GM21723 (cell line): ENCODE measurements around the gene RABL3.
"Not testable (repeated sequence)": the region's sequence is repeated elsewhere in the genome, so short reads cannot be mapped to it uniquely, and the experiment has no call there.

Source experiments
- ATAC-seq: cut with Tn5 transposase; IDR thresholded peaks from one replicate; pipeline ENCODE4 v1.9.1; 2021; ENCODE audit warnings: mild to moderate bottlenecking, moderate library complexity; ENCODE audit not compliant: unreplicated experiment

RABL3 gene

GRCh38 chr3:120684896-120685295, 57.4 kb downstream of the RABL3 start:
- no peak for ATAC-seq

- no peak for ATAC-seq
Measured at GRCh38 chr3:120683671-120684301, 58.5 kb downstream of the RABL3 start.

GRCh38 chr3:120683213-120683612, 59.1 kb downstream of the RABL3 start:
- no peak for ATAC-seq

GRCh38 chr3:120682095-120682681, 60.1 kb downstream of the RABL3 start, which contains the start of gene HGD:
HGD (minus strand) TSS chr3:120682239; CDS start chr3:120682111, 128 bp downstream.
- ATAC-seq: no peak

- ATAC-seq: no peak
Measured at GRCh38 chr3:120681506-120682038, 60.7 kb downstream of the RABL3 start.

GRCh38 chr3:120681018-120681417, 61.3 kb downstream of the RABL3 start:
- no peak for ATAC-seq

GRCh38 chr3:120680193-120680894, 62.0 kb downstream of the RABL3 start:
- no peak for ATAC-seq

- peak; percentile 49 for ATAC-seq
Measured at GRCh38 chr3:120678984-120679383, 63.3 kb downstream of the RABL3 start.

- peak; percentile 75 for ATAC-seq
Measured at GRCh38 chr3:120678331-120678947, 63.9 kb downstream of the RABL3 start.

- ATAC-seq: not testable (repeated sequence)
Measured at GRCh38 chr3:120677193-120677592, 65.1 kb downstream of the RABL3 start.

GRCh38 chr3:120673116-120673515, 69.2 kb downstream of the RABL3 start:
- no peak for ATAC-seq

- ATAC-seq: no peak
Measured at GRCh38 chr3:120670576-120670975, 71.7 kb downstream of the RABL3 start.

- ATAC-seq: no peak
Measured at GRCh38 chr3:120664926-120665325, 77.4 kb downstream of the RABL3 start.

- ATAC-seq: no peak
Measured at GRCh38 chr3:120661945-120662344, 80.4 kb downstream of the RABL3 start.

- no peak for ATAC-seq
Measured at GRCh38 chr3:120661106-120661905, 81.0 kb downstream of the RABL3 start.

GRCh38 chr3:120659834-120660233, 82.5 kb downstream of the RABL3 start:
- ATAC-seq: no peak

GRCh38 chr3:120659285-120659684, 83.0 kb downstream of the RABL3 start:
- no peak for ATAC-seq

- ATAC-seq: no peak
Measured at GRCh38 chr3:120652896-120653545, 89.3 kb downstream of the RABL3 start.

GRCh38 chr3:120652281-120652680, 90.0 kb downstream of the RABL3 start:
- no peak for ATAC-seq

- ATAC-seq: no peak
Measured at GRCh38 chr3:120650311-120650710, 92.0 kb downstream of the RABL3 start.
